Measurements from ENCODE around the gene SMIM1. TPM values are rescaled to one million over a fixed set of nuclear protein-coding genes. Genes with fewer than 3 reads are reported as not detected.

Gene SMIM1
- total and polyA plus RNA-seq, 2 donors from 2014 or later, result 7.0 to 49.5 TPM

DNA sequence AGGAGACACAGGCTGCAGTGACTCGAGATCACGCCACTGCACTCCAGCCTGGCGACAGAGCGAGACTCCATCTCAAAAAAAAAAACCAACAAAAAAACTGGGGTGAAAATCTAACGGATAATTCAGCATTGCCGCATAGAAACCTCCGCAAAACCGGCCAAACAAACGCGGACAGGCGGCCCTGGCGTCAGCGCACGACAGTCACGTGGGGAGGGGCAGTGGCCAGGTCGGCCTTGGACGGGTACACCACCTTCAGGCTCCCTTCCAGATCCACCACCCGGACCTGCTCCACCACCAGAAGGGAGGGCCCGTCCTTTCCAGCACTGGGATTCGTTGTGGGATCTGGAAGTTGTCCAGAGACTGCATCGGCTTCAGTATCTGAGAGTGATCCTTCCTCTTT lies 8.4 kb downstream of the SMIM1 start:
- no peak overlapping the region for H3K27ac ChIP-seq (ENCODE audit: low read depth in 2 of 2, low read length in 2 of 2)
- peaks cover 8 to 35% (median 31%) of the 10 kb centered on the region in 3 donors for H3K36me3 ChIP-seq (ENCODE audit: control insufficient read depth in 2 of 3, insufficient read depth in 3 of 3, low read length in 3 of 3)
- H3K9ac ChIP-seq (ENCODE audit: low read length in 3 of 3), result no peak overlapping the region
- intact Hi-C loops (cut with DNase I), result no loop called here
- H3K27me3 ChIP-seq (ENCODE audit: control insufficient read depth, insufficient read depth, low read length), result no peaks in the 10 kb centered on the region
- no peak overlapping the region for H3K4me3 ChIP-seq (ENCODE audit: low read length in 3 of 3)
- FAIRE-seq (no peak), DNase-seq (peak in 1 of 5 donors; percentile 59)
- no peaks in the 10 kb centered on the region for H3K9me3 ChIP-seq (ENCODE audit: control insufficient read depth in 2 of 3, insufficient read depth in 1 of 3, low read length in 3 of 3)
- TF ChIP-seq, protein P1, sequence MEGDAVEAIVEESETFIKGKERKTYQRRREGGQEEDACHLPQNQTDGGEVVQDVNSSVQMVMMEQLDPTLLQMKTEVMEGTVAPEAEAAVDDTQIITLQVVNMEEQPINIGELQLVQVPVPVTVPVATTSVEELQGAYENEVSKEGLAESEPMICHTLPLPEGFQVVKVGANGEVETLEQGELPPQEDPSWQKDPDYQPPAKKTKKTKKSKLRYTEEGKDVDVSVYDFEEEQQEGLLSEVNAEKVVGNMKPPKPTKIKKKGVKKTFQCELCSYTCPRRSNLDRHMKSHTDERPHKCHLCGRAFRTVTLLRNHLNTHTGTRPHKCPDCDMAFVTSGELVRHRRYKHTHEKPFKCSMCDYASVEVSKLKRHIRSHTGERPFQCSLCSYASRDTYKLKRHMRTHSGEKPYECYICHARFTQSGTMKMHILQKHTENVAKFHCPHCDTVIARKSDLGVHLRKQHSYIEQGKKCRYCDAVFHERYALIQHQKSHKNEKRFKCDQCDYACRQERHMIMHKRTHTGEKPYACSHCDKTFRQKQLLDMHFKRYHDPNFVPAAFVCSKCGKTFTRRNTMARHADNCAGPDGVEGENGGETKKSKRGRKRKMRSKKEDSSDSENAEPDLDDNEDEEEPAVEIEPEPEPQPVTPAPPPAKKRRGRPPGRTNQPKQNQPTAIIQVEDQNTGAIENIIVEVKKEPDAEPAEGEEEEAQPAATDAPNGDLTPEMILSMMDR (IDR thresholded peaks at IDR 0.05; ENCODE audit: borderline replicate concordance, extremely low read depth, insufficient read depth), result no peak
- H3K4me1 ChIP-seq (ENCODE audit: control insufficient read depth in 2 of 3, insufficient read depth in 2 of 3, low read depth in 1 of 3, low read length in 3 of 3), result peaks cover 0 to 8% (median 5%) of the 10 kb centered on the region in 3 donors

GRCh38 chr1:3783651-3784474 lies 11.3 kb downstream of the SMIM1 start:
- no peaks in the 10 kb centered on the region for H3K9me3 ChIP-seq (ENCODE audit: control insufficient read depth in 2 of 3, insufficient read depth in 1 of 3, low read length in 3 of 3)
- FAIRE-seq (no peak), DNase-seq (peak in 1 of 5 donors; percentile 59)
- intact Hi-C loops (cut with DNase I), result no loop called here
- no peak overlapping the region for H3K4me3 ChIP-seq (ENCODE audit: low read length in 3 of 3)
- H3K36me3 ChIP-seq (ENCODE audit: control insufficient read depth in 2 of 3, insufficient read depth in 3 of 3, low read length in 3 of 3), result peaks cover 8 to 42% (median 34%) of the 10 kb centered on the region in 3 donors
- H3K4me1 ChIP-seq (ENCODE audit: control insufficient read depth in 2 of 3, insufficient read depth in 2 of 3, low read depth in 1 of 3, low read length in 3 of 3), result no peaks in the 10 kb centered on the region
- TF ChIP-seq, protein P1 (IDR thresholded peaks at IDR 0.05; ENCODE audit: borderline replicate concordance, extremely low read depth, insufficient read depth), result no peak
- no peaks in the 10 kb centered on the region for H3K27me3 ChIP-seq (ENCODE audit: control insufficient read depth, insufficient read depth, low read length)
- H3K27ac ChIP-seq (ENCODE audit: low read depth in 2 of 2, low read length in 2 of 2), result no peak overlapping the region
- no peak overlapping the region for H3K9ac ChIP-seq (ENCODE audit: low read length in 3 of 3)

- intact Hi-C loops (cut with DNase I), result no loop called here
- Histone ChIP-seq H3K36me3 (ENCODE audit: control insufficient read depth in 2 of 3, insufficient read depth in 3 of 3, low read length in 3 of 3) (peaks cover 5 to 37% (median 26%) of the 10 kb centered on the region in 3 donors), H3K4me3 (ENCODE audit: low read length in 3 of 3) (no peak overlapping the region), H3K9me3 (ENCODE audit: control insufficient read depth in 2 of 3, insufficient read depth in 1 of 3, low read length in 3 of 3) (no peaks in the 10 kb centered on the region), H3K9ac (ENCODE audit: low read length in 3 of 3) (no peak overlapping the region), H3K27me3 (ENCODE audit: control insufficient read depth, insufficient read depth, low read length) (no peaks in the 10 kb centered on the region), H3K27ac (ENCODE audit: low read depth in 2 of 2, low read length in 2 of 2) (no peak overlapping the region), H3K4me1 (ENCODE audit: control insufficient read depth in 2 of 3, insufficient read depth in 2 of 3, low read depth in 1 of 3, low read length in 3 of 3) (no peaks in the 10 kb centered on the region)
- DNase-seq (peak in 1 of 5 donors; percentile 72), FAIRE-seq (no peak)
- TF ChIP-seq, protein P1 (IDR thresholded peaks at IDR 0.05; ENCODE audit: borderline replicate concordance, extremely low read depth, insufficient read depth), result no peak
These were observed 12.5 kb downstream of the SMIM1 start for GRCh38 chr1:3785045-3785444.
